ENCODE results near the gene RBFOX1. TPM values are rescaled to one million over a fixed set of nuclear protein-coding genes. Genes with fewer than 3 reads are reported as not detected.

Gene RBFOX1
- total RNA-seq, 3 donors from 2014 or later = 4.1 to 7.7 (median 5.1) TPM

GRCh38 chr16:7646821-7647500 lies 314.3 kb downstream of the RBFOX1 start:
- no peaks in the 10 kb centered on the region for H3K36me3 ChIP-seq (ENCODE audit: low read depth)
- H3K9me3 ChIP-seq = no peaks in the 10 kb centered on the region
- intact Hi-C loops (cut with DNase I, micrococcal nuclease) = no loop called here
- H3K4me3 ChIP-seq = no peak overlapping the region
- ATAC-seq = no peak
- DNase-seq = no peak
- TF ChIP-seq CTCF (IDR thresholded peaks at IDR 0.05) = no peak
- H3K4me1 ChIP-seq (ENCODE audit: low read depth) = no peaks in the 10 kb centered on the region

GRCh38 chr16:7650431-7650830 lies 317.8 kb downstream of the RBFOX1 start:
- H3K36me3 ChIP-seq (ENCODE audit: low read depth) = no peaks in the 10 kb centered on the region
- ATAC-seq (no peak), DNase-seq (no peak)
- H3K4me1 ChIP-seq (ENCODE audit: low read depth) = no peaks in the 10 kb centered on the region
- H3K4me3 ChIP-seq = no peak overlapping the region
- no peak for TF ChIP-seq CTCF (IDR thresholded peaks at IDR 0.05)
- no peaks in the 10 kb centered on the region for H3K9me3 ChIP-seq
- intact Hi-C loops (cut with DNase I, micrococcal nuclease) = no loop called here

- no peaks in the 10 kb centered on the region for H3K9me3 ChIP-seq
- DNase-seq = no peak
- no peaks in the 10 kb centered on the region for H3K4me1 ChIP-seq (ENCODE audit: low read depth)
- no peak for ATAC-seq
- H3K4me3 ChIP-seq = no peak overlapping the region
- no peak for TF ChIP-seq CTCF (IDR thresholded peaks at IDR 0.05)
- no peaks in the 10 kb centered on the region for H3K36me3 ChIP-seq (ENCODE audit: low read depth)
- intact Hi-C loops (cut with DNase I, micrococcal nuclease) = no loop called here
Observed at GRCh38 chr16:7651803-7652570, 319.3 kb downstream of the RBFOX1 start.

GRCh38 chr16:7653746-7654461 lies 321.3 kb downstream of the RBFOX1 start:
- no peak overlapping the region for H3K4me3 ChIP-seq
- ATAC-seq = no peak
- intact Hi-C loops (cut with DNase I, micrococcal nuclease) = no loop called here
- no peaks in the 10 kb centered on the region for H3K9me3 ChIP-seq
- H3K36me3 ChIP-seq (ENCODE audit: low read depth) = no peaks in the 10 kb centered on the region
- H3K4me1 ChIP-seq (ENCODE audit: low read depth) = no peaks in the 10 kb centered on the region
- no peak for DNase-seq
- TF ChIP-seq CTCF (IDR thresholded peaks at IDR 0.05) = no peak

- ATAC-seq = no peak
- no peak for DNase-seq
- no peaks in the 10 kb centered on the region for H3K36me3 ChIP-seq (ENCODE audit: low read depth)
- H3K4me1 ChIP-seq (ENCODE audit: low read depth) = no peaks in the 10 kb centered on the region
- H3K9me3 ChIP-seq = no peaks in the 10 kb centered on the region
- H3K4me3 ChIP-seq = no peak overlapping the region
- intact Hi-C loops (cut with DNase I, micrococcal nuclease) = no loop called here
- TF ChIP-seq CTCF (IDR thresholded peaks at IDR 0.05) = no peak
Observed at GRCh38 chr16:7675628-7676027, 343.0 kb downstream of the RBFOX1 start.
